ENCODE measurements around the gene PDE3A.

The PDE3A gene

GRCh38 chr12:20398686-20399085 is 30.3 kb downstream of the PDE3A start:
- Histone ChIP-seq H3K4me1 (ENCODE audit: control insufficient read depth, insufficient read depth, low read length) (peaks cover 17% of the 10 kb centered on the region), H3K4me3 (ENCODE audit: low read depth, low read length) (no peak overlapping the region), H3K36me3 (ENCODE audit: control insufficient read depth, insufficient read depth, low read length) (no peaks in the 10 kb centered on the region), H3K27me3 (ENCODE audit: control insufficient read depth, insufficient read depth, low read length) (no peaks in the 10 kb centered on the region), H3K27ac (ENCODE audit: low read depth, low read length) (no peak overlapping the region), H3K9ac (ENCODE audit: low read depth, low read length) (no peak overlapping the region), H3K9me3 (ENCODE audit: control insufficient read depth, insufficient read depth, low read length) (no peaks in the 10 kb centered on the region)

- Histone ChIP-seq H3K9me3 (ENCODE audit: control insufficient read depth, insufficient read depth, low read length) (no peaks in the 10 kb centered on the region), H3K4me3 (ENCODE audit: low read depth, low read length) (no peak overlapping the region), H3K4me1 (ENCODE audit: control insufficient read depth, insufficient read depth, low read length) (peaks cover 30% of the 10 kb centered on the region), H3K36me3 (ENCODE audit: control insufficient read depth, insufficient read depth, low read length) (no peaks in the 10 kb centered on the region), H3K9ac (ENCODE audit: low read depth, low read length) (no peak overlapping the region), H3K27me3 (ENCODE audit: control insufficient read depth, insufficient read depth, low read length) (no peaks in the 10 kb centered on the region), H3K27ac (ENCODE audit: low read depth, low read length) (no peak overlapping the region)
Measured at GRCh38 chr12:20400003-20400402, 31.7 kb downstream of the PDE3A start.

GRCh38 chr12:20403230-20403629 is 34.9 kb downstream of the PDE3A start:
- Histone ChIP-seq H3K27me3 (ENCODE audit: control insufficient read depth, insufficient read depth, low read length) (no peaks in the 10 kb centered on the region), H3K36me3 (ENCODE audit: control insufficient read depth, insufficient read depth, low read length) (no peaks in the 10 kb centered on the region), H3K9ac (ENCODE audit: low read depth, low read length) (no peak overlapping the region), H3K27ac (ENCODE audit: low read depth, low read length) (peak overlapping the region; percentile 41), H3K9me3 (ENCODE audit: control insufficient read depth, insufficient read depth, low read length) (no peaks in the 10 kb centered on the region), H3K4me1 (ENCODE audit: control insufficient read depth, insufficient read depth, low read length) (peaks cover 37% of the 10 kb centered on the region), H3K4me3 (ENCODE audit: low read depth, low read length) (peak overlapping the region; percentile 36)

- no peak overlapping the region for H3K27ac ChIP-seq (ENCODE audit: low read depth, low read length)
- H3K9ac ChIP-seq (ENCODE audit: low read depth, low read length): 0 out of 2 replicates have a peak overlapping the region, but pooled peaks have one; percentile 18
- H3K9me3 ChIP-seq (ENCODE audit: control insufficient read depth, insufficient read depth, low read length): no peaks in the 10 kb centered on the region
- H3K4me1 ChIP-seq (ENCODE audit: control insufficient read depth, insufficient read depth, low read length): peaks cover 48% of the 10 kb centered on the region
- H3K4me3 ChIP-seq (ENCODE audit: low read depth, low read length): no peak overlapping the region
- no peaks in the 10 kb centered on the region for H3K36me3 ChIP-seq (ENCODE audit: control insufficient read depth, insufficient read depth, low read length)
- H3K27me3 ChIP-seq (ENCODE audit: control insufficient read depth, insufficient read depth, low read length): no peaks in the 10 kb centered on the region
Measured at GRCh38 chr12:20404576-20405346, 36.4 kb downstream of the PDE3A start.

- Histone ChIP-seq H3K27me3 (ENCODE audit: control insufficient read depth, insufficient read depth, low read length) (no peaks in the 10 kb centered on the region), H3K4me1 (ENCODE audit: control insufficient read depth, insufficient read depth, low read length) (peaks cover 46% of the 10 kb centered on the region), H3K36me3 (ENCODE audit: control insufficient read depth, insufficient read depth, low read length) (no peaks in the 10 kb centered on the region), H3K9me3 (ENCODE audit: control insufficient read depth, insufficient read depth, low read length) (no peaks in the 10 kb centered on the region), H3K9ac (ENCODE audit: low read depth, low read length) (0 out of 2 replicates have a peak overlapping the region, but pooled peaks have one; percentile 18), H3K4me3 (ENCODE audit: low read depth, low read length) (no peak overlapping the region), H3K27ac (ENCODE audit: low read depth, low read length) (no peak overlapping the region)
Measured at GRCh38 chr12:20409607-20410377, 41.5 kb downstream of the PDE3A start.

- no peak overlapping the region for H3K9ac ChIP-seq (ENCODE audit: low read depth, low read length)
- H3K36me3 ChIP-seq (ENCODE audit: control insufficient read depth, insufficient read depth, low read length): no peaks in the 10 kb centered on the region
- H3K4me3 ChIP-seq (ENCODE audit: low read depth, low read length): no peak overlapping the region
- peaks cover 37% of the 10 kb centered on the region for H3K4me1 ChIP-seq (ENCODE audit: control insufficient read depth, insufficient read depth, low read length)
- no peaks in the 10 kb centered on the region for H3K9me3 ChIP-seq (ENCODE audit: control insufficient read depth, insufficient read depth, low read length)
- H3K27ac ChIP-seq (ENCODE audit: low read depth, low read length): no peak overlapping the region
- no peaks in the 10 kb centered on the region for H3K27me3 ChIP-seq (ENCODE audit: control insufficient read depth, insufficient read depth, low read length)
Measured at GRCh38 chr12:20410734-20411133, 42.4 kb downstream of the PDE3A start.

GRCh38 chr12:20411345-20411744 is 43.0 kb downstream of the PDE3A start:
- H3K27ac ChIP-seq (ENCODE audit: low read depth, low read length): no peak overlapping the region
- no peak overlapping the region for H3K9ac ChIP-seq (ENCODE audit: low read depth, low read length)
- H3K36me3 ChIP-seq (ENCODE audit: control insufficient read depth, insufficient read depth, low read length): no peaks in the 10 kb centered on the region
- peaks cover 37% of the 10 kb centered on the region for H3K4me1 ChIP-seq (ENCODE audit: control insufficient read depth, insufficient read depth, low read length)
- H3K27me3 ChIP-seq (ENCODE audit: control insufficient read depth, insufficient read depth, low read length): no peaks in the 10 kb centered on the region
- H3K4me3 ChIP-seq (ENCODE audit: low read depth, low read length): no peak overlapping the region
- H3K9me3 ChIP-seq (ENCODE audit: control insufficient read depth, insufficient read depth, low read length): no peaks in the 10 kb centered on the region

GRCh38 chr12:20415028-20415427 is 46.7 kb downstream of the PDE3A start:
- no peaks in the 10 kb centered on the region for H3K36me3 ChIP-seq (ENCODE audit: control insufficient read depth, insufficient read depth, low read length)
- no peak overlapping the region for H3K27ac ChIP-seq (ENCODE audit: low read depth, low read length)
- peaks cover 21% of the 10 kb centered on the region for H3K4me1 ChIP-seq (ENCODE audit: control insufficient read depth, insufficient read depth, low read length)
- no peak overlapping the region for H3K9ac ChIP-seq (ENCODE audit: low read depth, low read length)
- no peak overlapping the region for H3K4me3 ChIP-seq (ENCODE audit: low read depth, low read length)
- H3K9me3 ChIP-seq (ENCODE audit: control insufficient read depth, insufficient read depth, low read length): no peaks in the 10 kb centered on the region
- no peaks in the 10 kb centered on the region for H3K27me3 ChIP-seq (ENCODE audit: control insufficient read depth, insufficient read depth, low read length)

GRCh38 chr12:20415641-20416040 is 47.3 kb downstream of the PDE3A start:
- Histone ChIP-seq H3K36me3 (ENCODE audit: control insufficient read depth, insufficient read depth, low read length) (no peaks in the 10 kb centered on the region), H3K27me3 (ENCODE audit: control insufficient read depth, insufficient read depth, low read length) (no peaks in the 10 kb centered on the region), H3K27ac (ENCODE audit: low read depth, low read length) (no peak overlapping the region), H3K4me1 (ENCODE audit: control insufficient read depth, insufficient read depth, low read length) (peaks cover 16% of the 10 kb centered on the region), H3K4me3 (ENCODE audit: low read depth, low read length) (no peak overlapping the region), H3K9ac (ENCODE audit: low read depth, low read length) (no peak overlapping the region), H3K9me3 (ENCODE audit: control insufficient read depth, insufficient read depth, low read length) (no peaks in the 10 kb centered on the region)

- no peak overlapping the region for H3K9ac ChIP-seq (ENCODE audit: low read depth, low read length)
- no peak overlapping the region for H3K27ac ChIP-seq (ENCODE audit: low read depth, low read length)
- peaks cover 31% of the 10 kb centered on the region for H3K4me1 ChIP-seq (ENCODE audit: control insufficient read depth, insufficient read depth, low read length)
- no peaks in the 10 kb centered on the region for H3K36me3 ChIP-seq (ENCODE audit: control insufficient read depth, insufficient read depth, low read length)
- no peaks in the 10 kb centered on the region for H3K9me3 ChIP-seq (ENCODE audit: control insufficient read depth, insufficient read depth, low read length)
- no peak overlapping the region for H3K4me3 ChIP-seq (ENCODE audit: low read depth, low read length)
- H3K27me3 ChIP-seq (ENCODE audit: control insufficient read depth, insufficient read depth, low read length): no peaks in the 10 kb centered on the region
Measured at GRCh38 chr12:20420557-20420956, 52.2 kb downstream of the PDE3A start.

GRCh38 chr12:20421421-20421820 is 53.1 kb downstream of the PDE3A start:
- Histone ChIP-seq H3K27me3 (ENCODE audit: control insufficient read depth, insufficient read depth, low read length) (no peaks in the 10 kb centered on the region), H3K4me3 (ENCODE audit: low read depth, low read length) (no peak overlapping the region), H3K9ac (ENCODE audit: low read depth, low read length) (no peak overlapping the region), H3K4me1 (ENCODE audit: control insufficient read depth, insufficient read depth, low read length) (peaks cover 35% of the 10 kb centered on the region), H3K36me3 (ENCODE audit: control insufficient read depth, insufficient read depth, low read length) (no peaks in the 10 kb centered on the region), H3K27ac (ENCODE audit: low read depth, low read length) (no peak overlapping the region), H3K9me3 (ENCODE audit: control insufficient read depth, insufficient read depth, low read length) (no peaks in the 10 kb centered on the region)

Data from HUES48 (cell line).